Anterior cingulate cortex (tissue), 58 donors: ENCODE data around the gene TSKU.
A peak's percentile ranks its signal among the peaks of the same experiment; 100 is the strongest.
"Not testable (repeated sequence)": the region's sequence is repeated elsewhere in the genome, so short reads cannot be mapped to it uniquely, and the experiment has no call there.

Experiments used
- DNase-seq, 58 donors: peaks; one replicate each; lab custom pipeline; 2025; lab: John Stamatoyannopoulos, UW

TSKU gene

GRCh38 chr11:76799066-76799804, 16.1 kb downstream of the TSKU start:
- peak in 49 of 58 donors; percentile 29 to 86 (median 60) for DNase-seq

GRCh38 chr11:76800466-76801200, 17.5 kb downstream of the TSKU start:
- DNase-seq, result no peak

GRCh38 chr11:76801225-76801624, 18.1 kb downstream of the TSKU start:
- no peak for DNase-seq

- DNase-seq, result no peak
Observed at GRCh38 chr11:76801736-76802135, 18.6 kb downstream of the TSKU start.

- DNase-seq, result no peak
Observed at GRCh38 chr11:76802151-76802550, 19.0 kb downstream of the TSKU start.

- DNase-seq, result no peak
Observed at GRCh38 chr11:76802621-76803020, 19.5 kb downstream of the TSKU start.

GRCh38 chr11:76803023-76803422, 19.9 kb downstream of the TSKU start:
- DNase-seq, result no peak

- DNase-seq, result no peak
Observed at GRCh38 chr11:76803811-76804600, 20.9 kb downstream of the TSKU start.

GRCh38 chr11:76805206-76805913, 22.2 kb downstream of the TSKU start:
- DNase-seq, result no peak

- DNase-seq, result no peak
Observed at GRCh38 chr11:76806131-76806530, 23.0 kb downstream of the TSKU start.

- DNase-seq, result no peak
Observed at GRCh38 chr11:76806608-76807205, 23.6 kb downstream of the TSKU start.

GRCh38 chr11:76807206-76807875, 24.2 kb downstream of the TSKU start:
- peak in 54 of 58 donors; percentile 22 to 91 (median 60) for DNase-seq

GRCh38 chr11:76808171-76808570, 25.0 kb downstream of the TSKU start:
- DNase-seq, result no peak

GRCh38 chr11:76808996-76809395, 25.8 kb downstream of the TSKU start:
- no peak for DNase-seq

- peak in 5 of 58 donors; percentile 11 to 44 (median 19) for DNase-seq
Observed at GRCh38 chr11:76810151-76810853, 27.1 kb downstream of the TSKU start.

GRCh38 chr11:76811259-76811658, 28.1 kb downstream of the TSKU start:
- DNase-seq, result no peak

GRCh38 chr11:76814414-76814813, 31.3 kb downstream of the TSKU start:
- no peak for DNase-seq

GRCh38 chr11:76815678-76816077, 32.5 kb downstream of the TSKU start:
- DNase-seq, result not testable (repeated sequence)

GRCh38 chr11:76820184-76820566, 37.0 kb downstream of the TSKU start:
- DNase-seq, result no peak
